GM19397 (cell line): ENCODE measurements around the gene URB1.
"Not testable (repeated sequence)": the region's sequence is repeated elsewhere in the genome, so short reads cannot be mapped to it uniquely, and the experiment has no call there.

Source experiments
- ATAC-seq: cut with Tn5 transposase; IDR thresholded peaks from one replicate; pipeline ENCODE4 v1.9.1; 2021; ENCODE audit warnings: mild to moderate bottlenecking, moderate library complexity; ENCODE audit not compliant: unreplicated experiment

Gene URB1

GRCh38 chr21:32411350-32412161, 18.7 kb upstream of the URB1 start:
- ATAC-seq, result no peak

GRCh38 chr21:32410916-32411315, 18.1 kb upstream of the URB1 start:
- no peak for ATAC-seq

- no peak for ATAC-seq
These were observed 17.5 kb upstream of the URB1 start for GRCh38 chr21:32410291-32410690.

GRCh38 chr21:32406405-32406804, 13.6 kb upstream of the URB1 start:
- ATAC-seq, result no peak

GRCh38 chr21:32403201-32403777, 10.5 kb upstream of the URB1 start:
- ATAC-seq, result no peak

GRCh38 chr21:32393677-32394001, 827 bp upstream of the URB1 start:
- no peak for ATAC-seq

DNA sequence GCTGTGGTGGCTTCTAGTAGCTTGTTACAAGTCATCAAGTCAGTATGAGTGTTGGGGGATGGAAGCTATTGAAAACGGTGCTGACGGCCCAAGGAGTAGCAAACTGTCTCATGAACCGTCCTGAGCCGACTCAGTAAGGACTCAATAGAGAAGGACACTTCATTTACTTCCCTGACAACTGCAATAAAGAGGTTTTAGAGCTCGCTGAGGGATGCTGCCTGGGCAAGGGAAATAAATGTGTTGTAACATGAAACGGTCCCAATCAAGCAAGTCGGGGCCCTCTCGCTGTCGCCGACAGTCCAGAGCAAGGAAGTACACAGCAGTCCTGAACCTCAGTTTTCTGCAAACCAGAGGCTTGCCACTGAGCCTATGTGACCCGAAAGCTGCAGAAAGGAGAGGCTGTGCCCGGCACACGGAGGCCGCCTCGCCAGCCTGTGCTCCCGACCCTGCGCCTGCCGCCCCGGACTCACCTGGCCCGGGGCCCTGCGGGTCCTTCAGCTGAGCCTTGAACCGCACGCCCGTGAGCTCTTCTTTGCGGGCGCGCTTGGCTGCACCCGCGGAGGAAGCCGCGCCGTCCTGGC, 423 bp downstream of the URB1 start:
- ATAC-seq, result no peak

- no peak for ATAC-seq
These were observed 1.1 kb downstream of the URB1 start for GRCh38 chr21:32391755-32392154.

DNA sequence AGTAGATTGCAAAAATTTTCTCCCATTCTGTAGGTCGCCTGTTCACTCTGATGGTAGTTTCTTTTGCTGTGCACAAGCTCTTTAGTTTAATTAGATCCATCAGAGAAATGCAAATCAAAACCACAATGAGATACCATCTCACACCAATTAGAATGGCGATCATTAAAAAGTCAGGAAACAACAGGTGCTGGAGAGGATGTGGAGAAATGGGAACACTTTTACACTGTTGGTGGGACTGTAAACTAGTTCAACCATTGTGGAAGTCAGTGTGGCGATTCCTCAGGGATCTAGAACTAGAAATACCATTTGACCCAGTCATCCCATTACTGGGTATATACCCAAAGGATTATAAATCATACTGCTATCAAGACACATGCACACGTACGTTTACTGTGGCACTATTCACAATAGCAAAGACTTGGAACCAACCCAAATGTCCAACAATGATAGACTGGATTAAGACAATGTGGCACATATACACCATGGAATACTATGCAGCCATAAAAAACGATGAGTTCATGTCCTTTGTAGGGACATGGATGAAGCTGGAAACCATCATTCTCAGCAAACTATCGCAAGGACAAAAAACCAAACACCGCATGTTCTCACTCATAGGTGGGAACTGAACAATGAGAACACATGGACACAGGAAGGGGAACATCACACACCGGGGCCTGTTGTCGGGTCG, 2.1 kb downstream of the URB1 start:
- not testable (repeated sequence) for ATAC-seq

- no peak for ATAC-seq
These were observed 3.3 kb downstream of the URB1 start for GRCh38 chr21:32389337-32390015.

DNA sequence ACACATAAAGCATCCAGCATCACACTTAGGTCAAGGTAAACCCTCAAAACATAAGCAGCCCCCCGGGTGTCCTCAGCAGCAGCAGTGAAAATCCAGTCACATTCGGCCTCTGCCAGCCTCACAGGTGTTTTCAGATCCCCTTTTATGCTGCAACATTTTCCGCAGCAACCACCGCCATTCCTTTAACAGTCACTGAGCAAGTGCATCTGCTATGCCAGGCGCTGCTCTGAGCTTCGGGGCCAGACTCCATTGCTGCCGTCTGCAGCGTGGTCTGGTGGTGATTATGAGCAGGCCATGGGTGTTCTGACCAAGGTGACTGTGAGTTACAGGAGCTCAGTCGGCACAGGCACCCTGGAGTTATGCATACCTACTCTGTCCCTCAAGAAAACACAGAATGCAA, 4.5 kb downstream of the URB1 start:
- no peak for ATAC-seq

DNA sequence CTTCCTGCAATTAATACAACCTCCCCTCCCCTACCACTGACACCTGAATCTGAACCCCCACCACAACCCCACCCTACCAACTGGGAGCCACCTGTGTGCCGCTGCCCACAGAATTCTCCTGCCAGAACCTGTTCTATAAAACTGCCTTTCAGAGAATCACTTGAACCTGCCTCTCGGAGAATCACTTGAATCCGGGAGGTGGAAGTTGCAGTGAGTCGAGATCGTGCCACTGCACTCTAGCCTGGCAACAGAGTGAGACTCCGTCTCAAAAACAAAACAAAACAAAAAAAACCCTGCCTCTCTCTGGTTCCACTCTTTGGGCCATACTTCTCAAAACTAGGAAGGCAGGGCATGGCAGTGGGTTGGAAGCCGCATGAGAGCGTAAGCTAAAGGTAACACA, 5.7 kb downstream of the URB1 start:
- no peak for ATAC-seq

DNA sequence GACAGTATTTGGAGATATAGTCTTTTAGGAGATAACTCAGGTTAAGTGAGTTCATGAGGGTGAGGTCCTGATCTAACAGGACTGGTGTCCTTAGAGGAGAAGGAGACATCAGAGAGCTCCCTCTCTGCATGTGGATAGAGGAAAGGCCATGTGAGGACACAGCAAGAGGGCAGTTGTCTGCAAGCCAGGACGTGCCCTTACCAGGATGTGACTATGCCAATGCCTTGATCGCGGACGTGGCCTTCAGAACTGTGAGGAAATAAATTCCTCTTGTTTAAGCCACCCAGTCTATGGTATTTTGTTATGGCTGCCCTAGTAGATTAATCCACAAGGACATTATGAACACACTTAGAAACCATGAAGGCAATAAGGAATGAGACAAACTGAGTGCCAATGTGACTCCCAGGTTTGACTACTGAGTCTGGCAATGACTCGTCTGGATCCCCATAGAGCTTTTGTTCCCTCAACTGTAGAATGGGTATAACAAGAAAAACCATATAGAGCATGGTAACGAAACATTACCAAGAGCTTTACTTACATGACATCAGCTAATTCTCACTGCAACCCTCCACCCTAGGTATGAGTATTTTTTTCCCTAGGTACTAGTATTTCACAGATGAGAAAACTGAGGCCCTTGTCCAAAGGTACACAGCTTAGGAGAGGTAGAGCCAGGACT, 6.5 kb downstream of the URB1 start:
- no peak for ATAC-seq

DNA sequence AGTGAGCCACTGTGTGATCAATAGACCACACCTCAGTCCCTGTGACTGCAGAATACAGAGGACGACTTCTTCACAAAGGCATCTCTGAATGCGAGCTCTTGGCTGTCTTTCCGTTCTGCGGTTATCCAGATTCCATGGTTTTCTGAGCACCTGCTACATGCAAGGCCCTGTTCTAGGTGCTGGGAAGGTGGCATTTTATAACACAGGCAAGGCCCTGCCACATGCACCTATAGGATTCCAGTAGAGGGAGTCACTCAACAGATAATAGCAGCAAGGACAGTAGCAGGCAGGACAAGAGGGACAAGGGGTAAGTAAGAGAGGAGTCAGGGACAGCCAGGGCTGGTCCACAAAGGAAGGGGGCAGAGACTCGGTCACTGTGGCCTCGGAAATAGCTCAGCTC, 9.0 kb downstream of the URB1 start:
- no peak for ATAC-seq

- no peak for ATAC-seq
These were observed 10.6 kb downstream of the URB1 start for GRCh38 chr21:32382108-32382644.

- no peak for ATAC-seq
These were observed 11.2 kb downstream of the URB1 start for GRCh38 chr21:32381571-32381970.

- no peak for ATAC-seq
These were observed 11.9 kb downstream of the URB1 start for GRCh38 chr21:32380940-32381339.

- ATAC-seq, result no peak
These were observed 13.9 kb downstream of the URB1 start for GRCh38 chr21:32378956-32379355.

DNA sequence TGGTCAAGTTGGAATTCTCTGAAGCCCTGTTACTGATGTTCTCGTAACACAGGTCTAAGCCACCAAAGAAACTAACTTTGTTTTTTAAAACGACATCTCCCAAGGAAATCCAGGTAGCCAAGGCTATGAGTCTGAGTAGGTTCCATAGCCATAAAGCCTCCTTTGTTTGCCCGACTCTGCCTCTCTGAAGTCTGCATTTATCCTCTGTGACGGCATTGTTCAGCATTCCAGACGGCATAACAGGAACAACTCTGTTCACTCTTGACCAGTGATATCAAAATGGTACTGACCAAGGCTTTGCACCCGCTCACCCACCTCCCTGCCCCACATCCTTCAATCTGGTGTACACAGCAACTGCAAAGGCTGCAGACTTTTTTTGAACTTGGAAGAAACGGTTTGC, 14.8 kb downstream of the URB1 start:
- ATAC-seq, result no peak

DNA sequence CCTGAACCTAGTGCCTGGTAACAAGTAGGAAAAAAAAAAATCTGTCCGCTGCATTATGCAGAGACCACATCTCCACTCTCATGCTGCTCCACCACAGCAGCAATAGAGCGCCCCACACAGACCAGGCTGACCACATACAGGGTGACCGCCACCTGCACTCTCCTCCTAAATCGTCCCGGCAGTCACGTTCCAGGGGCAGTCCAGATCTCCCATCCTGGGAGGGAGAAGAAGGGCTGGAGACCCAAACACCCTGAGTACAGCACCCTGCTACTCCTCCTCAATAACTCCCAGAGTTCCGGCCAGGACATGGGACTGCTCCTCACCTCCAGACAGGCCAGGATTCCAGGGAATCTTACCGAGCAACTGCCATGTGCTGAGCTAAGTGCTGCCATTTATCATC, 15.3 kb downstream of the URB1 start:
- no peak for ATAC-seq

DNA sequence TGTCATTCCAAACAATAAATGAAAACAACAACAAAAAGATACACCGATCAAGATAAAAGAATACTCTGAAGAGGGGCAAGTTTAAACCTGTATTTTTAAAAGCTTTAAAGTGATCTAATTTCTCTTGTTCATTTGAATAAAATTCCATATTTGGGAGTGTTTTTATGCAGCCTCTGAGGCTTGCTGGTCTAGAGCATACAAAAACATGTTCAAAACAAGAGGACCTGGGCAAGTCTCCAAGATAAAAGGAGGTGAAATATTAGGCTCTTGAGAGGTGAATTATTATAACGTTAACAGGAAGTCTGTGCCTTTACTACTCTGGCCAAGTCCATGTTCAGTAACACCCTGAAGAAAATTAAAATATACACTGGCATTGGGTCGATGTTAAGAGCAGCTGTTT, 20.1 kb downstream of the URB1 start:
- ATAC-seq, result no peak
